Immature natural killer cell (primary cell): ENCODE data around the gene MAX. TPM values are rescaled to one million over a fixed set of nuclear protein-coding genes. Genes with fewer than 3 reads are reported as not detected.

Source experiments
- DNase-seq, 3 donors: peaks; one replicate each; pipeline ENCODE4 v3.0.0; 2022; ENCODE audit warnings: mixed read lengths in 1 of 3
- H3K27ac Mint-ChIP-seq, 6 donors: one replicate each; pipeline ENCODE4 v1.8.0; 2020; ENCODE audit warnings: mixed read lengths in 6 of 6, mild to moderate bottlenecking in 5 of 6, inconsistent platforms in 4 of 6, moderate library complexity in 3 of 6
- H3K27me3 Mint-ChIP-seq, 3 donors: one replicate each; pipeline ENCODE4 v1.8.0; 2020 to 2021; ENCODE audit warnings: low read depth in 3 of 3, mild to moderate bottlenecking in 3 of 3, mixed read lengths in 3 of 3, moderate library complexity in 3 of 3, inconsistent platforms in 1 of 3
- H3K36me3 Mint-ChIP-seq, 3 donors: one replicate each; pipeline ENCODE4 v1.8.0; 2020; ENCODE audit warnings: mixed read lengths in 3 of 3, inconsistent platforms in 2 of 3, mild to moderate bottlenecking in 2 of 3
- H3K4me1 Mint-ChIP-seq, 2 donors: one replicate each; pipeline ENCODE4 v1.8.0; 2020; ENCODE audit warnings: inconsistent platforms in 2 of 2, mild to moderate bottlenecking in 2 of 2, mixed read lengths in 2 of 2, moderate library complexity in 1 of 2
- H3K4me3 Mint-ChIP-seq, 5 donors: one replicate each; pipeline ENCODE4 v1.8.0; 2020; ENCODE audit warnings: mild to moderate bottlenecking in 5 of 5, mixed read lengths in 5 of 5, inconsistent platforms in 3 of 5, moderate library complexity in 3 of 5
- H3K9me3 Mint-ChIP-seq, 6 donors: one replicate each; pipeline ENCODE4 v1.8.0; 2020; ENCODE audit warnings: mild to moderate bottlenecking in 6 of 6, mixed read lengths in 6 of 6, inconsistent platforms in 4 of 6, moderate library complexity in 3 of 6
- polyA plus RNA-seq, 3 donors: library from polyadenylated mRNA; unstranded; fragments of 300-500 nt; fragmentation: Illumina TruSeq; gene quantifications; one replicate each; pipeline ENCODE4 v1.2.3, GENCODE V29; 2021

MAX gene
- polyA plus RNA-seq, 3 donors from 2014 or later: 121 to 139 (median 135) TPM

DNA sequence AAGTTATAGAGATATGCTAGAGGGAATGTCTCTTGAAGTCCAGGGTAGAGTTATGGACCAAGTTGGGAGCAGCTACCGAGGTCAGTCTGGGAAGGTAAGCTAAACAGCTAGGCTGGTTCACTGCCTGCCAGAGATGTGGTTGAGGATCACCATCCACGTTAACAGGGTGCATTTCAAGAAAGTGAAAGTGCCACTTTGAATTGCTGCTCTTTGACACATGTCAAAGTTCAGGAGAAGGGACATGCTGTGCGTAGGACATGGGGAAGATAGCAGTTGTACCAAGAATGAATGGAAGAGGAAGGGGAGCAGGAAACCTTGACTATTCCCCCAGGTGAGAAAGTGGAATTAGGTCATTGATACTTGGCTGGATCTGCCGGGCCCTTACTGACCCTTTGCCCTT lies 49.5 kb downstream of the MAX start:
- Mint-ChIP-seq H3K27ac (peak overlapping the region in 5 of 6 donors; percentile 1 to 78 (median 34)), H3K27me3 (peaks cover 0 to 3% (median 0%) of the 10 kb centered on the region in 3 donors), H3K9me3 (no peaks in the 10 kb centered on the region), H3K4me3 (no peak overlapping the region), H3K36me3 (peaks cover 0 to 7% (median 6%) of the 10 kb centered on the region in 3 donors), H3K4me1 (peaks cover 16 to 24% of the 10 kb centered on the region in 2 donors)
- DNase-seq: no peak

DNA sequence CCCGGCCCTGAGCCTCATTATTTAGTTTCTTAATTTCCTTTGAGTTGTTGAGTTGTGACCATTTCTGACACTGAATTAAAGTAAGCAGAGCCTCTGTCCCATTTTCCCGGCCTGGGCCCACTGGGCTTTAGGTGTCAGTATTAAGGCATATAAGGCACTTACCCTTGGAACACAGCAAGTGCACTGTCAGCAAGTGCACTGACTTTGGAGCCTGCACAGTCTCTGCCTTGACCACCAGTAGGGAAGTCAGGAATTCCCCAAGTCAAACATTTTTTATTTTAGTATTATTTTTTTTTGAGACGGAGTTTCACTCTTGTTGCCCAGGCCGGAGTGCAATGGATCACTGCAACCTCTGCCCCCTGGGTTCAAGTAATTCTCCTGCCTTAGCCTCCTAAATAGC lies 56.6 kb downstream of the MAX start:
- Mint-ChIP-seq H3K27me3 (peaks cover 0 to 2% (median 1%) of the 10 kb centered on the region in 3 donors), H3K9me3 (no peaks in the 10 kb centered on the region), H3K36me3 (peaks cover 6 to 26% (median 12%) of the 10 kb centered on the region in 3 donors), H3K4me1 (peaks cover 18 to 23% of the 10 kb centered on the region in 2 donors), H3K4me3 (no peak overlapping the region), H3K27ac (no peak overlapping the region)
- no peak for DNase-seq

DNA sequence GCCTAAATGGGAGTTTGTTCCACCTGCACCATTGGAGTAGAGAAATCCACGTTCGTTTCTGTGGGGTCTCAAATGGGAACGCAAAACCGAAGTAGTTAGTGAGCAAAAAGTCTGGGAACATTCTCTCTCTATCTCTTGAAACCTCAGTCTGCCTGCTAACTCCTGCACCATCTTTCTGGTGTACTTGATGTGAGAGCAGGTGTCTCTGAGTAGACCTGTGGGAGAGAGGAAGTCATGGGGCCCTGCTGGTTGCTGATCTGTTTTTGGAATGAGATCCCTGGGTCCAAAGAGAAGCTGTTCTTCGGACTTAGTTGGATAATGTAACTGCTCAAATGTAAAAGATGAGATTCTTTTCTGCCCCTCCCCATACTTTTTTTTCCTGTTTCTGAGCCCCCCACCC lies 57.3 kb downstream of the MAX start:
- H3K9me3 Mint-ChIP-seq: no peaks in the 10 kb centered on the region
- H3K4me3 Mint-ChIP-seq: peak overlapping the region in 1 of 5 donors; percentile 43

DNA sequence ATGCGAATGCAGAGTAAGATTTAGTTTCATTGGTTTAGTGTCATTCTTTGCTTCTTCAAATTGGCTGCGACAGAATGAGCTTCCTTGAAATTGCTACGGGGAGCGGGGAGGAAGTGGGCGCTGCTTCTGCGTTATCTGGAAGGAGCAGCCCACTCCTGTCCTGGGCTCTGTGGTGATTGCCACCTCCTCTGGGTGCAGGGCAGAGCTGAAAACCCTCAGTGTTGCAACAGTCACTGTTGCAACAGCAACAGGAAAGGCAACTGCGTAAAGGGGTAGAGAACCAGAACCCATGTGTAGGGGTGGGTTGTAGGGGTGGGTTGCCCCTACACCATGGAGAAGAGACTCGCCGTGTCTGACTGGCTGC lies 57.7 kb downstream of the MAX start:
- Mint-ChIP-seq H3K9me3 (no peaks in the 10 kb centered on the region), H3K4me3 (peak overlapping the region in 2 of 5 donors; percentile 11 to 43), H3K36me3 (peaks cover 6 to 28% (median 12%) of the 10 kb centered on the region in 3 donors), H3K27me3 (peaks cover 0 to 2% (median 1%) of the 10 kb centered on the region in 3 donors), H3K27ac (peak overlapping the region in 2 of 6 donors; percentile 34 to 38), H3K4me1 (peaks cover 18 to 23% of the 10 kb centered on the region in 2 donors)
- peak; percentile 2 to 14 (median 5) for DNase-seq

More for the DNA sequence above, 57.3 kb downstream of the MAX start:
- H3K4me1 Mint-ChIP-seq: peaks cover 18 to 23% of the 10 kb centered on the region in 2 donors
- H3K27me3 Mint-ChIP-seq: peaks cover 0 to 2% (median 1%) of the 10 kb centered on the region in 3 donors
- H3K27ac Mint-ChIP-seq: peak overlapping the region in 2 of 6 donors; percentile 17 to 38
- H3K36me3 Mint-ChIP-seq: peaks cover 6 to 28% (median 12%) of the 10 kb centered on the region in 3 donors
- no peak for DNase-seq

DNA sequence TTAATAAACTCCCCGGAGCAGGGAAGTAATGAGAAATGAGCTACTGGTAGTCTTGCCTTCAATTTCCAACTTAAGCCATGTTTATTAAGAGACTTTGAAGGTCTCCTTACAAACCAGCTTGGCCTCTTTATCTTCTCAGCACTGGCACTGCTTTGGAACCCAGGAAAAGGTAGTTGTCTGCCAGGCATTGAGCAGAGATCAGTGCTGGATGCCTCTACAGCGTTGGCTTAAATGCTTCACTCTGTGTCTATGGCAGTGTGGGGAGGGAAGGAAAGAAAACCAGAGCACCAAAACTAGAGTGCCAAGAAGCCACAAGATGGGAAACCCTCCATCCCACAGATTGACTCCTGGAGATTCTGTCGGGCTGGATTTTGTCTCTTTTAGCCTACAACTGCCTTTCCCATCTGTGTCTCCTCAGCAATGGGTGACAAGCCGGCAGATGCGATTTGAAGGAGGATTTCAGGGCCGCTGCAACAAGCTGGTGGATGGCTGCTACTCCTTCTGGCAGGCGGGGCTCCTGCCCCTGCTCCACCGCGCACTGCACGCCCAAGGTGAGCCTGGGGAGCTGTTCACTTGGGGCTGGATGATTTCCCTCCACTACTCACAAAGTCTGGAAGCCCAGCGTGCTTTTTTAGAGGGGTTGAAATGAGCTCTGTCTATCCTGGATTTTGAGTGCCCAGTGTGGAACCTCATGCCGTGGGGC lies 58.3 kb downstream of the MAX start:
- peak overlapping the region in 2 of 5 donors; percentile 11 to 43 for H3K4me3 Mint-ChIP-seq
- H3K36me3 Mint-ChIP-seq: peaks cover 7 to 28% (median 12%) of the 10 kb centered on the region in 3 donors
- no peak for DNase-seq
- H3K4me1 Mint-ChIP-seq: peaks cover 18 to 23% of the 10 kb centered on the region in 2 donors
- H3K9me3 Mint-ChIP-seq: no peaks in the 10 kb centered on the region
- peaks cover 0 to 2% (median 1%) of the 10 kb centered on the region in 3 donors for H3K27me3 Mint-ChIP-seq
- H3K27ac Mint-ChIP-seq: peak overlapping the region in 2 of 6 donors; percentile 40 to 46

DNA sequence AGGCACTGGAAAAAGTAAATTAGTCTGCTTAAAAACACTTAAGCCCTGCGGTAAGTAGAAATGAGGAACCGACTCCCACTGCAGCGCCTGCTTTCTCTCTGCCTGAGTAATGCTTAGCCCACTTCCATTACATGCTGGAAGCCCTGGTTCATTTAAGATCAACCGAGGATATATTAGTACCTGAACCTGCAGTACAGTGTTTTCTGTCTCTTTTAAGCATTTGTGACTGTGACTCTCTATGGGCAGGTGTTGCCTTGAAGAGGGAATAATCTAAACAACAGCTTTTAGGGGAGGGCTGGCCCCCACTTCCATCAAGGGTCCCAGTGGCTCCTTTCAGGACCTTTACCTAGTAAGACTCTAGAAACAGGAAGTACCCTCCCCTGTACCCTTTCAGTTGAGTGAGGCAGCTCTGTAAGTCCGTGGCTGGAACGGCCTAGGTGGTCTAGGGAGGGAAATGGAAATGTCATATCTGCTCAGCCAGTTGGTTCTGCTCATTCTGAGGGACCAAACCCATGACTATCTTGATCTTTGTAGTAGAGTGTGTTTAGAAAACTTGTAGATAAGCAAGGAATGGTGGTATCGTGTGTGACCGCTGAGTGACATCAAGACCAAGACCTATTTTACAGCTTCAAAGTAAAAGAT lies 59.5 kb downstream of the MAX start:
- H3K4me1 Mint-ChIP-seq: peaks cover 18 to 21% of the 10 kb centered on the region in 2 donors
- no peak for DNase-seq
- no peak overlapping the region for H3K27ac Mint-ChIP-seq
- no peaks in the 10 kb centered on the region for H3K9me3 Mint-ChIP-seq
- H3K27me3 Mint-ChIP-seq: peaks cover 0 to 2% (median 1%) of the 10 kb centered on the region in 3 donors
- peaks cover 12 to 34% (median 15%) of the 10 kb centered on the region in 3 donors for H3K36me3 Mint-ChIP-seq
- H3K4me3 Mint-ChIP-seq: no peak overlapping the region

DNA sequence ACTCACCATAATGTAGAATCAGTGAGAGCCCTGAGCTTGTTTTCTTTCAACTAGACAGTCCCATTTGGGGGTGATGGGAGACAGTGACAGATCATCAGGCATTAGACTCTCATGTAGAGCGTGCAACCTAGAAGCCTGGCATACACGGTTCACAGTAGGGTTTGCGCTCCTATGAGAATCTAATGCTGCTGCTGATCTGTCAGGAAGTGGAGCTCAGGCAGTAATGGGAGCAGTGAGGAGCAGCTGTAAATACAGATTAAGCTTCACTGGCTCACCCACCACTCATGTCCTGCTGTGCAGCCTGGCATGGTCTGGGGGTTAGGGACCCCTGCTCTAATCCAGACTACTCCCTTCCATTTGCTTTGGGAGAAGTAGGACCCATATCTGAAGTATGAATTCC lies 60.0 kb downstream of the MAX start:
- Mint-ChIP-seq H3K36me3 (peaks cover 12 to 29% (median 12%) of the 10 kb centered on the region in 3 donors), H3K9me3 (no peaks in the 10 kb centered on the region), H3K27me3 (peaks cover 0 to 2% (median 0%) of the 10 kb centered on the region in 3 donors), H3K4me3 (no peak overlapping the region), H3K27ac (no peak overlapping the region), H3K4me1 (peaks cover 15 to 16% of the 10 kb centered on the region in 2 donors)
- DNase-seq: no peak

DNA sequence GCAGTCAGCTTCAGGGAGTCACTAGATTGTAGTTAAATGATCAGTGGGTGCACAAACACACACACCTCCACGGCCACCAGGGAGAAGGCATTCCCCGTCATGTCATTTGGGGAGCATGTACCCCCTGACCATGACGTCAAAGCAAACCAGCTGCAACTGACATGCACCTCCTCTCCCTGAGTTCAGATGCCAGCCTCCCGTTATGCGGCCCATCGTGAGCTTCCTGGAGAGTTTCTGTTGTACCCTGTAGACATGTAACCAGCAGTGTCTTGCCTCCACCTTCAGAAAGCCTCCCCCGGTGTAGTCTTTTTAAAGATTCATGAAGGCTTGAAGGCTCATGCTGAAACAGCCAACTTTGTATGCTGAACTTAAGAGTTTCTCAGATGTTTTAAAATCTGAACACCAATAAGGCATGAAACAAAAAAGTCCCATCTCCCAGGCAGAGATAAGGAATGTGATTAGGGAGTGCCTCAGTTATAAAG lies 60.8 kb downstream of the MAX start:
- H3K27me3 Mint-ChIP-seq: peaks cover 0 to 2% (median 0%) of the 10 kb centered on the region in 3 donors
- peaks cover 13 to 15% of the 10 kb centered on the region in 2 donors for H3K4me1 Mint-ChIP-seq
- DNase-seq: no peak
- H3K36me3 Mint-ChIP-seq: peaks cover 7 to 27% (median 12%) of the 10 kb centered on the region in 3 donors
- no peaks in the 10 kb centered on the region for H3K9me3 Mint-ChIP-seq
- H3K27ac Mint-ChIP-seq: no peak overlapping the region
- H3K4me3 Mint-ChIP-seq: no peak overlapping the region

DNA sequence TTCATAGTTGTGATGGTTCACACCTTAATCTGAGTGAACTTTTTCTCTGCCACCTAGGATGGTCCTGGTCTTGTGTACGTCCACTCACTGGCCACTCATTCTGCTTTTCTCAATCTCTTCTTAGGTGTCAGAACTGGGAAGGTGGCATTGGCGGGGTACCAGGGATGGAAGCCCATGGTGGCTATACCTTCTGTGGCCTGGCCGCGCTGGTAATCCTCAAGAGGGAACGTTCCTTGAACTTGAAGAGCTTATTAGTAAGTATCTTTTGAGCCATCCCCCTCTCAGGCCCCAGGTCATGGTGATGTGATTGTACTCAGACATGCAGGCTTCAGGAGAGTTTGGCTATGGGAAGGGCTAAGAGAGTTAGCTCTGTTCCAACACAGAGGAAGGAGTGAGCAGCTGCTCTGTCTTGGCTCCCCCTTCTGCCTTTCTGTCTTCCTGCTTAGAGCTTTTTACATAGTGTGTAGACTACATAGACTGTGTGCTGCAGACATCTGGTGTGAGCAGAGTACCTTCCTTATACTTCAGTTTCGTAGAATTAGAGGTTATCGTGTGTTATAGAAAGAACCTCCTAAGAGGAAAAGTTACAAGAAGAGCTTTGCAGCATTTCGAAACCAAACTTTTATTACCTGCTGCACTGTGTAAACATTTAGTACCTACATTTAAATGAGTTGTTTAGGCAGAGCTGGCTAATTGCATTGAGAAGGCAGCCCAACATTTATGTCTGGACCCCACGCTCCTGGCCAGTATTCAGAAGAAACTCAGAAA lies 61.5 kb downstream of the MAX start:
- no peak for DNase-seq
- Mint-ChIP-seq H3K36me3 (peaks cover 5 to 27% (median 12%) of the 10 kb centered on the region in 3 donors), H3K4me3 (no peak overlapping the region), H3K27ac (no peak overlapping the region), H3K27me3 (peaks cover 0 to 2% (median 0%) of the 10 kb centered on the region in 3 donors), H3K4me1 (peaks cover 13 to 14% of the 10 kb centered on the region in 2 donors), H3K9me3 (no peaks in the 10 kb centered on the region)

DNA sequence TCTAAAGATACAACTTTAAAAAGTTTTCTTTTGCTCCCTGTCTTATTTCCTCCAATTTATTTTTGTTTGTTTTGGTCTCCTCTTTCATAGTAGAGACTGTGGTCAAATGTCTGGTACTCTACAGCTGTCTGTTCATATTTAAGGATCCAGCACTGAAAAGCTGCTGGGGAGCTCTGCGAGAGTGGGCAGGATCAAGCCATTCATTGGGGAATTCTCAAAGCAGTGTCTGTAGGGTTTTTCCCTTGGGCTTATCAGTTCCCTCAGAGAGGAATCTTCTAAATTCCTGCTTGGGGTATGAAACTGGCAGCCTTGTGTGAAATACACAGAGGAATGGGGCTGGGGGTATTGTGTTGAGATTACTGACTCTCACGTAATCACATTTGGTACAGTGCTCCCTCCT lies 63.4 kb downstream of the MAX start:
- Mint-ChIP-seq H3K9me3 (no peaks in the 10 kb centered on the region), H3K36me3 (peaks cover 8 to 22% (median 12%) of the 10 kb centered on the region in 3 donors), H3K4me1 (peaks cover 2% of the 10 kb centered on the region in 2 donors), H3K27me3 (peaks cover 0 to 2% (median 0%) of the 10 kb centered on the region in 3 donors), H3K4me3 (no peak overlapping the region), H3K27ac (no peak overlapping the region)
- DNase-seq: no peak

DNA sequence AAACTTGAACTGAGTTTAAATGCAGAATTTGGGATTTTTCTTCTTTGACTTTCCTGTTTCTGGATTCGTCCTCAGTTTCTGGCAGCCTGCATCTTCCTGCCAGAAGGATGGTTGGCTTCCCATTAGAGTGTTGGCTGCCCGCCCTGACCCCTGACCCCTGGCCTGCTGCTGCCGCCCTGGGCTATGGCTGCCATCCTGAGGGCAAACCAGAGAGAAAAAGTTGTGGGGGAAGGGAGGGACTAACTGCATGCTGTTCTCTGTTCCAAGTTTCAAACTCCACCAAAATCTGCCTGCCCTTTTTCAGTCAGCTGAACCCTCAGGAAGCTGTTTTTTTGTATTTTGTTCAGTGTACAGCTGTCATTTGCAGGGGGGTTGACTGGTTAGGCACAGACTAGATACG lies 67.3 kb downstream of the MAX start:
- Mint-ChIP-seq H3K36me3 (peaks cover 11 to 25% (median 23%) of the 10 kb centered on the region in 3 donors), H3K27me3 (peaks cover 0 to 2% (median 0%) of the 10 kb centered on the region in 3 donors), H3K4me3 (no peak overlapping the region), H3K4me1 (no peaks in the 10 kb centered on the region), H3K9me3 (no peaks in the 10 kb centered on the region), H3K27ac (no peak overlapping the region)
- no peak for DNase-seq

DNA sequence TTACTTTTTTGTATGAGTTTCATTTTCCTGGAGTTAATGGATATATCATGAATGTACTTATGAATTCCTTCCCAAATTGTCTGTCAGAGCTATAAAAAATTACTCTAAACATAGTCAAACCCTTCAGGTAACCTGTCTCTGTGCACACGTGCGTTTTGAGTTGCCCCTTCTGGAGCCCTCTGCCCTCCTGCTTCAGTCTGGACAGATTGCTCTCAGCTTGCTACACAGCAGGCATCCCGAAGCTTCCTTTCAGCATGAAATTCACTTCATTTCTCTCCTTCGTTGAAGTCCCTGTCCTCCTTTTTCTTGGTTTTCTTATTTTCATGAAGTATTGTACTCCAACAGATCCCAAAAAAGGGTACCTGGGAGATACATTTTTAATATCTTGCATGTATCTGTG lies 68.3 kb downstream of the MAX start:
- peaks cover 11 to 35% (median 33%) of the 10 kb centered on the region in 3 donors for H3K36me3 Mint-ChIP-seq
- no peak overlapping the region for H3K27ac Mint-ChIP-seq

DNA sequence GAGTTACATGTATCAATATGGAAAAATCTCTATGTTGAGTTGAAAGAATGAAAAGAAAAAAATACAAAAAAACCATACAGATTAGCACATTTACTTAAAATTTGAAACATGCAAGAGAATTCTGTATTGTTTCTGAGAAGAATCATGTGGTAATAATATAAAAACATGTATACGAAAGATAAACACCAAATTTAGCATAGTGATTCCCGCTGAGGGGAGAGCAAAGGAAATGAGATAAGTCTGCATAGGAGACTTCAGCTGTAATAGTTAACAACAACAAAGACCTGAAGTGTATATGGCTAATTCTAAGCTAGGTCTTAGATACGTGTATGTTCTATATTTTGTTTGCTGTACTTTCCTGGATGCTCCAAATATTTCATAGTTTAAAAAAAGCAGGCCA lies 69.1 kb downstream of the MAX start:
- no peak overlapping the region for H3K27ac Mint-ChIP-seq
- no peaks in the 10 kb centered on the region for H3K4me1 Mint-ChIP-seq
- H3K4me3 Mint-ChIP-seq: no peak overlapping the region

More for the DNA sequence above, 68.3 kb downstream of the MAX start:
- Mint-ChIP-seq H3K27me3 (peaks cover 0 to 2% (median 0%) of the 10 kb centered on the region in 3 donors), H3K9me3 (no peaks in the 10 kb centered on the region), H3K4me1 (no peaks in the 10 kb centered on the region), H3K4me3 (no peak overlapping the region)
- no peak for DNase-seq

More for the DNA sequence above, 69.1 kb downstream of the MAX start:
- Mint-ChIP-seq H3K36me3 (peaks cover 8 to 35% (median 34%) of the 10 kb centered on the region in 3 donors), H3K9me3 (no peaks in the 10 kb centered on the region), H3K27me3 (peaks cover 0 to 2% (median 0%) of the 10 kb centered on the region in 3 donors)
- DNase-seq: no peak
